ENCODE results near the gene PRXL2B. TPM values are rescaled to one million over a fixed set of nuclear protein-coding genes. Genes with fewer than 3 reads are reported as not detected.

Gene PRXL2B
- total RNA-seq, 4 donors from 2014 or later: 33.7 to 101 (median 50.1) TPM

GRCh38 chr1:2598329-2598931 is 11.9 kb downstream of the PRXL2B start:
- in situ Hi-C loops (cut with MboI; ENCODE audit: low pct_ligation_motif_present in 1 of 4, low pct_unique_long_range_greater_than_20kb in 1 of 4, low sequenced_read_pairs in 3 of 4) (no loop called here), intact Hi-C loops (cut with DNase I; ENCODE audit: low total_unique reads) (no loop called here)
- WGBS, 2 donors (ENCODE audit: low coverage in 1 of 2): 67% methylated on average over 3 of the region's 3 CpGs; no CpG with 5 or more reads in 1 of the 2 donors

GRCh38 chr1:2601721-2602303 is 15.2 kb downstream of the PRXL2B start:
- 87% methylated on average over 18 of the region's 18 CpGs; no CpG with 5 or more reads in 1 of the 2 donors for WGBS, 2 donors (ENCODE audit: low coverage in 1 of 2)
- intact Hi-C loops (cut with DNase I; ENCODE audit: low total_unique reads): no loop called here
- H3K36me3 ChIP-seq: no peaks in the 10 kb centered on the region

More at GRCh38 chr1:2598329-2598931, 11.9 kb downstream of the PRXL2B start:
- Histone ChIP-seq H3K27ac (no peak overlapping the region), H3K27me3 (peaks cover 3% of the 10 kb centered on the region), H3K4me3 (no peak overlapping the region), H3K36me3 (no peaks in the 10 kb centered on the region), H3K9me3 (no peaks in the 10 kb centered on the region), H3K4me1 (peaks cover 0 to 10% (median 7%) of the 10 kb centered on the region in 4 donors)
- DNase-seq: no peak
- TF ChIP-seq EP300 (IDR thresholded peaks at IDR 0.05; ENCODE audit: low read depth) (no peak), POLR2A (IDR thresholded peaks at IDR 0.05) (no peak), POLR2AphosphoS5 (IDR thresholded peaks at IDR 0.05) (no peak)
- TF ChIP-seq, protein P1, sequence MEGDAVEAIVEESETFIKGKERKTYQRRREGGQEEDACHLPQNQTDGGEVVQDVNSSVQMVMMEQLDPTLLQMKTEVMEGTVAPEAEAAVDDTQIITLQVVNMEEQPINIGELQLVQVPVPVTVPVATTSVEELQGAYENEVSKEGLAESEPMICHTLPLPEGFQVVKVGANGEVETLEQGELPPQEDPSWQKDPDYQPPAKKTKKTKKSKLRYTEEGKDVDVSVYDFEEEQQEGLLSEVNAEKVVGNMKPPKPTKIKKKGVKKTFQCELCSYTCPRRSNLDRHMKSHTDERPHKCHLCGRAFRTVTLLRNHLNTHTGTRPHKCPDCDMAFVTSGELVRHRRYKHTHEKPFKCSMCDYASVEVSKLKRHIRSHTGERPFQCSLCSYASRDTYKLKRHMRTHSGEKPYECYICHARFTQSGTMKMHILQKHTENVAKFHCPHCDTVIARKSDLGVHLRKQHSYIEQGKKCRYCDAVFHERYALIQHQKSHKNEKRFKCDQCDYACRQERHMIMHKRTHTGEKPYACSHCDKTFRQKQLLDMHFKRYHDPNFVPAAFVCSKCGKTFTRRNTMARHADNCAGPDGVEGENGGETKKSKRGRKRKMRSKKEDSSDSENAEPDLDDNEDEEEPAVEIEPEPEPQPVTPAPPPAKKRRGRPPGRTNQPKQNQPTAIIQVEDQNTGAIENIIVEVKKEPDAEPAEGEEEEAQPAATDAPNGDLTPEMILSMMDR (IDR thresholded peaks at IDR 0.05): no peak

DNA sequence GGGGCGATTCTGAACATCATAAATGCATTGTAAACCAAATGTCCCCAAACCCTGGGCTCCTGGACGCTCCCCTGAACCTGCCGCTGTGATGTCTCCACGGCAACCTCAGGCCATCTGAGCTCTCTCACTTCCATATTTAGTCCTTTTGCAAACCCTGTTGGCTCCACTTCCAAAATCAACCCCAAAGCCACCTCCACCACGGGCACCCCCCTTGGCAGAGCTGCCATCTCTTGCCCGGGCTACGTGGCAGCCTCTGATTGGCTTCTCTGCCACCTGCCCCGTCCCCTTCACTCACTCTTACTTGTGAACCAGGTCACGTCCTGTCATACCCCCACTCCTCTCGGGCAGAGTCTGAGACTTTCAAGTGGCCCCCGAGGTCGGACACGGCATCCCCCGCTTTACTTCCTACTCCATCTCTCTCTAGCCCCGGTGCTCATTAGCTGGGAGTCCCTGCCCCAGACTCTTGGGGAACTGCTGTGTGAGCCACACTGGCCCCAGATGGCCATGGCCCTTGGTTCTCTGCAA is 15.8 kb downstream of the PRXL2B start:
- intact Hi-C loops (cut with DNase I; ENCODE audit: low total_unique reads): no loop called here
- Histone ChIP-seq H3K36me3 (no peaks in the 10 kb centered on the region), H3K4me1 (no peaks in the 10 kb centered on the region), H3K9me3 (no peaks in the 10 kb centered on the region), H3K27me3 (peaks cover 8% of the 10 kb centered on the region), H3K27ac (no peak overlapping the region), H3K4me3 (no peak overlapping the region)
- in situ Hi-C loops (cut with MboI; ENCODE audit: low pct_ligation_motif_present in 1 of 4, low pct_unique_long_range_greater_than_20kb in 1 of 4, low sequenced_read_pairs in 3 of 4): no loop called here
- DNase-seq: no peak
- TF ChIP-seq POLR2AphosphoS5 (IDR thresholded peaks at IDR 0.05): no peak
- TF ChIP-seq EP300 (IDR thresholded peaks at IDR 0.05; ENCODE audit: low read depth): no peak
- TF ChIP-seq, protein P1 (IDR thresholded peaks at IDR 0.05): no peak
- no peak for TF ChIP-seq POLR2A (IDR thresholded peaks at IDR 0.05)
- WGBS, 2 donors (ENCODE audit: low coverage in 1 of 2): 73 to 80% methylated on average over 3 to 15 of the region's 15 CpGs

More at GRCh38 chr1:2601721-2602303, 15.2 kb downstream of the PRXL2B start:
- Histone ChIP-seq H3K4me1 (no peaks in the 10 kb centered on the region), H3K27ac (no peak overlapping the region), H3K9me3 (no peaks in the 10 kb centered on the region), H3K27me3 (peaks cover 8% of the 10 kb centered on the region), H3K4me3 (no peak overlapping the region)
- TF ChIP-seq POLR2AphosphoS5 (IDR thresholded peaks at IDR 0.05): no peak
- TF ChIP-seq EP300 (IDR thresholded peaks at IDR 0.05; ENCODE audit: low read depth): no peak
- TF ChIP-seq, protein P1 (IDR thresholded peaks at IDR 0.05): no peak
- no peak for TF ChIP-seq POLR2A (IDR thresholded peaks at IDR 0.05)
- in situ Hi-C loops (cut with MboI; ENCODE audit: low pct_ligation_motif_present in 1 of 4, low pct_unique_long_range_greater_than_20kb in 1 of 4, low sequenced_read_pairs in 3 of 4): no loop called here
- DNase-seq: no peak

DNA sequence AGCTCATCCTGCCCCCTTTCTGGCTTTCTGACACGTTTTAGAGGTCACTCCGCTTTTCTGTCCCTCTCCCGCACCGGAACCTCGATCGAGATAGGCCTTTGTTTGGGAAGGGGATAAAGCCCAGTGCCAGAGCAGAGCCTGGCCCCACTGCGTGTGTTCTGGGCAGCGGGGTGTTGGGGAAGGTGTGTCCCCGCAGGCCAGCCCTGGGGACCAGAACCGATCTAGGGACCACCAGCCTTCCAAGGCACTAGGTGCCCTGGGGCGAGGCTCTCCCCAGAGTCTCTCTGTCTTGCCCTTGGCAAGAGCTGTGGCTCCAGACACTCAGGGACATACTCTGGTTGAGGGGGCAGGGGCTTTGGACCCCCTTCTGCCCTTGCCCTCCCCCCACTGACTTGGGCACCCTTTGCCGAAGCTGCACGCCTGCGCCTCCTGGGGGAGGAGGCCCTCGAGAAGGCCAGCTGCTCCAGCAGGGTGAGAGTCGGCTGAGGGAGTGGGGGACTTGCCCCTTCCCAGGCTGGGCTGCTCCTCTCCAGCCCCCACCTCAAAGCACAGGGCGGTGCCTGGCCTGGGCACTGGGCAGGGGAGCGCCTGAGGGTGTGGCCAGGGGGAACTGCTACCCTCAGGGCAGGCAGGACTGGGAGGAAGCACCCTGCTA is 16.4 kb downstream of the PRXL2B start:
- TF ChIP-seq POLR2AphosphoS5 (IDR thresholded peaks at IDR 0.05): no peak
- TF ChIP-seq EP300 (IDR thresholded peaks at IDR 0.05; ENCODE audit: low read depth): no peak
- no peak for TF ChIP-seq POLR2A (IDR thresholded peaks at IDR 0.05)
- TF ChIP-seq, protein P1 (IDR thresholded peaks at IDR 0.05): no peak
- H3K4me1 ChIP-seq: no peaks in the 10 kb centered on the region
- no peaks in the 10 kb centered on the region for H3K9me3 ChIP-seq
- intact Hi-C loops (cut with DNase I; ENCODE audit: low total_unique reads) (no loop called here), in situ Hi-C loops (cut with MboI; ENCODE audit: low pct_ligation_motif_present in 1 of 4, low pct_unique_long_range_greater_than_20kb in 1 of 4, low sequenced_read_pairs in 3 of 4) (no loop called here)
- DNase-seq: no peak
- no peak overlapping the region for H3K27ac ChIP-seq
- H3K4me3 ChIP-seq: no peak overlapping the region
- WGBS, 2 donors (ENCODE audit: low coverage in 1 of 2): 77% methylated on average over 18 of the region's 18 CpGs; no CpG with 5 or more reads in 1 of the 2 donors
- peaks cover 8% of the 10 kb centered on the region for H3K27me3 ChIP-seq
- no peaks in the 10 kb centered on the region for H3K36me3 ChIP-seq

Measured in transverse colon (tissue), 4 donors.